Fibroblast of gingiva (primary cell): ENCODE data around the gene RIIAD1.
"Not testable (repeated sequence)": the region's sequence is repeated elsewhere in the genome, so short reads cannot be mapped to it uniquely, and the experiment has no call there.

ENCODE experiments used
- DNase-seq: peaks from one replicate; pipeline ENCODE4 v3.0.0-alpha.2; 2011; ENCODE audit warnings: low read depth

Gene RIIAD1

GRCh38 chr1:151711044-151711800 is 10.1 kb upstream of the RIIAD1 start:
- no peak for DNase-seq

- DNase-seq, result no peak
Observed at GRCh38 chr1:151711951-151712350, 9.4 kb upstream of the RIIAD1 start.

GRCh38 chr1:151713044-151713443 is 8.3 kb upstream of the RIIAD1 start:
- no peak for DNase-seq

GRCh38 chr1:151713874-151714273 is 7.4 kb upstream of the RIIAD1 start:
- DNase-seq, result no peak

GRCh38 chr1:151714820-151715725 is 6.2 kb upstream of the RIIAD1 start:
- no peak for DNase-seq

GRCh38 chr1:151715726-151716404 is 5.5 kb upstream of the RIIAD1 start:
- no peak for DNase-seq

GRCh38 chr1:151716405-151716762 is 4.9 kb upstream of the RIIAD1 start:
- DNase-seq, result no peak

GRCh38 chr1:151716771-151717631 is 4.3 kb upstream of the RIIAD1 start, which contains the start of gene CELF3:
Gene CELF3 (minus strand): TSS chr1:151716803. CDS start chr1:151716020, 783 bp downstream.
- DNase-seq, result no peak

GRCh38 chr1:151718011-151718431 is 3.3 kb upstream of the RIIAD1 start:
- no peak for DNase-seq

- no peak for DNase-seq
Observed at GRCh38 chr1:151718666-151719065, 2.7 kb upstream of the RIIAD1 start.

- no peak for DNase-seq
Observed at GRCh38 chr1:151720125-151720524, 1.2 kb upstream of the RIIAD1 start.

- DNase-seq, result peak; percentile 9
Observed at GRCh38 chr1:151720554-151720953, 768 bp upstream of the RIIAD1 start.

GRCh38 chr1:151721788-151722510 is 627 bp downstream of the RIIAD1 start:
- DNase-seq, result no peak

GRCh38 chr1:151723726-151724370 is 2.5 kb downstream of the RIIAD1 start:
- no peak for DNase-seq

- DNase-seq, result no peak
Observed at GRCh38 chr1:151728151-151729054, 7.1 kb downstream of the RIIAD1 start.

GRCh38 chr1:151729157-151729965 is 8.0 kb downstream of the RIIAD1 start:
- no peak for DNase-seq

- no peak for DNase-seq
Observed at GRCh38 chr1:151729966-151730291, 8.6 kb downstream of the RIIAD1 start.

GRCh38 chr1:151733126-151733525 is 11.8 kb downstream of the RIIAD1 start:
- DNase-seq, result no peak

GRCh38 chr1:151733995-151734394 is 12.7 kb downstream of the RIIAD1 start:
- DNase-seq, result not testable (repeated sequence)
